Cardiac septum (tissue), 1 donor: ENCODE measurements around the gene PRM2. TPM values are rescaled to one million over a fixed set of nuclear protein-coding genes. Genes with fewer than 3 reads are reported as not detected.
A peak's percentile ranks its signal among the peaks of the same experiment; 100 is the strongest.
"Not testable (repeated sequence)": the region's sequence is repeated elsewhere in the genome, so short reads cannot be mapped to it uniquely, and the experiment has no call there.

Source experiments
- DNase-seq: peaks from one replicate; pipeline ENCODE4 v3.0.0-alpha.2; 2020; ENCODE audit warnings: low spot score
- intact Hi-C: fragments of 100-400 bp; cut with DNase I; formaldehyde crosslinking; loops from one replicate; pipeline ENCODE4 v1.14.0; 2022
- total RNA-seq: library from RNA; stranded (reverse); fragmentation: NEBNext Ultra II Directional; extraction: Animal tissue kit (Norgen Biotek cat#: 25700); gene quantifications from one replicate; pipeline ENCODE4 v1.2.1, GENCODE V29; 2021
- donor health status: DM: no; HTN: no; CAD: no.

Gene PRM2
- total RNA-seq, 1 donor from 2014 or later: not detected

DNA sequence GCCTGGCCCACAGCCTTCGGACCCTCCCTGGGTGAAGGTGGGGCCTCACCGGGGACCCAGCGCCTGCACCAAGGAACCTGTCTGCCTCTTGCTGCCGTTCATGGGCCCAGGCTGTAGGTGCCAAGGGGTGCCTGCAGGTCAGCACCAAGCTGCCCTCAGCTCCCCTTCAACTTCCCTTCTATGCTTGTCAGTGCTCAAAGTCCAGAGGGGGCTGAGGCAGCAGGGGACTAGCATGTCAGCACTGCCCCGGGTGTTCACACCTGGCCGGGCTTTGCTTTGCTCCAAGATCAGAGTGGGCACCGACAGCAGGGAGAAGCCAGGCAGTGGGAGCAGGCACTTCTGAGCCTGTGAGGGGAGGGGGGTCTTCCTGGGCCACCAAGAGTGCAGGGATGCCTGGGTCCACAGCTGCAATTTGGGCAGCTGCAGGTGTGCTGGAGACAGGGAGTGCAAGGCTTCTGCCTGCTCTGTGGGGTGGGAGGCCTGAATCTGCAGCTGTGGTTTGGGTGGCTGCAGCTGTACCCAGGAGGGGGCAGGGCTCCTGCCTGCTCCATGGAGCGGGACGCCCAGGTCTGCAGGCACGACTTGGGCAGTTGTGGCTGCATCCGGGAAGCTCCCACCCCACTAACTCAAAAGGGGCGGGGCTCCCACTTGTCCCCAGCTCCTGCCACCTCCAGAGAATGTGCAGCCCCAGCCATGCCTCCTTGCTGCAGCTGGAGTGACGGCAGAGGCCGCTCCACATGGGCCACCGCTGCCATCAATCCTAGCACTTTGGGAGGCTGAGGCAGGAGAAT, 32.4 kb upstream of the PRM2 start:
- intact Hi-C loops: no loop called here
- no peak for DNase-seq

DNA sequence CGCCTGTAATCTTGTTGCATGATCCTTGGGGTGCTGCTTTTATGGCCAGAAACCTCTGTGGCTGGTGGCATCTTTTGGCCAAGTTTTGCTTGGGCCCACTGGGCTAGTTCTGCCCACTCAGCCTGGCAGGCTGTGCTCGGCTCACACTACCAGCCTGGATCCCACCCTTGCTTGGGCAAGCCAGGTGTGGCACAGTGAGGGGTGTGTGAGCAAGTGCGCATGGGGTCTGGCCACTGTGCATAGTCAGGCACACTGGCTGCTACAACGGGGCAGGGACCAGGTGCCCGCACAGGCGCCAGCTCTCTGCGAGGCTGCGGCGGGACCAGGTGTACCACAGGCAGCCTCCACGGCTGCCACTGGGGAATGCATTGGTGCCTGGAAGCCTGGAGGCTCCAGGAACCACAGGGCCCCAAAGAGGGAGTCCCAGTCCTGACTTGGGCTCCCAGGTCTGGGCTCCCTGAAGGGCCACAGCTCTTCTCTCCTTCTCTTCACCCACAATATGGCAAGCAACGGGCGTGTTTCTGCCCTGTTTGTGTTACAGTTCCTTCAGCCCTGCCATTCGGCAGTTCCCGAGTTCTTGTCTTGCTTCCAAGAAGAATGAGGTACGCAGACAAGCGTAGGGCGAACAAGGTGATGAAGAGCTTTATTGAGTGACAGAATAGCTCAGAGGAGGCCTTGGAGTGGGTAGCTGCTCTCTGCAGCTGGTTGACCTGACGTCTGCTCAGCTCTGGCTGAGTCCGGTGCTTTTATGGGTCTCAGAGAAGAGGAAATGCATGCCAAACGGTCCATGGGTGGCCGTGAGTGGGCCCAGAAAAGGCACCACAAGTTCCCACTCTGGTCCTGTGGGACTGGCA, 31.6 kb upstream of the PRM2 start:
- intact Hi-C loops: no loop called here

DNA sequence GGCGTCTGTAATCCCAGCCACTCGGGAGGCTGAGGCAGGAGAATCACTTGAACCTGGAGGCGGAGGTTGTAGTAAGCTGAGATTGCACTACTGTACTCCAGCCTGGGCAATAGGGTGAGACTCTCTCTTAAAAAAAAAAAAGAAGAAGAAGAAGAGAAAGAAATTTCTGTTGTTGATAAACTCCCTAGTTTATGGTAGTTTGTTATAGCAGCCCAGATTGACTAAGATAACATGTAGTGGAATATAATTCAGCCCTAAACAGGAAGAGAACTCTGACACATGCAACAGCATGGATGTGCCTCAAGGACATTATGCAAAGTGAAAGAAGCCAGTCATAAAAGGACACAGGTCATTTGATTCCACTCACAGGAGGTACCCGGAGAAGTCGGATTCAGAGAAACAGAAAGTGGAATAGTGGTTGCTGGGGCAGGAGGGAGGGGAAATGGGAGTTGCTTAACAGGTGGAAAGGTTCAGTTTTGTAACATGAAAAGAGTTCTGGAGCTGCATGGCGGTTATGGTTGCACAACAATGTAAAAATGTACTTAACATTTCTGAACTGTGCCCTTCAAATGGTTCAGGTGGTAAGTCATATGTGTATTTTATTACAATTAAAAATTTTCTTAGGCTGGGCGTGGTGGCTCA, 30.8 kb upstream of the PRM2 start:
- DNase-seq: no peak
- intact Hi-C loops: no loop called here

More for the DNA sequence above, 31.6 kb upstream of the PRM2 start:
- DNase-seq: no peak

- intact Hi-C loops: no loop called here
- no peak for DNase-seq
Observed at GRCh38 chr16:11306381-11306780, 30.1 kb upstream of the PRM2 start.

- DNase-seq: no peak
- intact Hi-C loops: no loop called here
Observed at GRCh38 chr16:11303405-11304138, 27.3 kb upstream of the PRM2 start.

DNA sequence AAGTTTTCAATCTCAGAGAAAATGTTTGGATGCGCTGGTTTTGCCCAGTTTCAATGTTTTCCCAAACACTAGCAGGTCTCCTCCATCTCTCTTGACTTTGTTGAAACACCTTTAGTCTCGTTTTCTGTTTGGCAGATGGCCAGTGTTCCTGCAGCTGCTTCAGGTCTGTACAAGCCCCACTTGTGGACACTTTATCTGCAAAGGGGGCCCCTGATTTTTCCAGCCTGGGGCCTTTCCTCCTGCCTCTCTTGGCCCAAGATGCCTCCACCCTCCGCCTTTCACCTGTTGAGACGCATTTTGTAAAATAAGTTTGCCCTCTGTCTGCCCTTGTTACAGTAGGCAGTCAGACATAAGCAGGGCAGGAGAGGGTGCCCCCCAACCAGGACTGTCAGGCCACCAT, 26.7 kb upstream of the PRM2 start:
- intact Hi-C loops: no loop called here
- no peak for DNase-seq

- intact Hi-C loops: no loop called here
- no peak for DNase-seq
Observed at GRCh38 chr16:11301645-11302501, 25.6 kb upstream of the PRM2 start.

GRCh38 chr16:11300560-11300892, 24.2 kb upstream of the PRM2 start:
- intact Hi-C loops: no loop called here
- no peak for DNase-seq

- intact Hi-C loops: loop anchor here (5.0 kb wide), 1 partner anchor 43 kb away; the partner anchor contains the start of gene SOCS1
- no peak for DNase-seq
Observed at GRCh38 chr16:11299865-11300559, 23.7 kb upstream of the PRM2 start.

DNA sequence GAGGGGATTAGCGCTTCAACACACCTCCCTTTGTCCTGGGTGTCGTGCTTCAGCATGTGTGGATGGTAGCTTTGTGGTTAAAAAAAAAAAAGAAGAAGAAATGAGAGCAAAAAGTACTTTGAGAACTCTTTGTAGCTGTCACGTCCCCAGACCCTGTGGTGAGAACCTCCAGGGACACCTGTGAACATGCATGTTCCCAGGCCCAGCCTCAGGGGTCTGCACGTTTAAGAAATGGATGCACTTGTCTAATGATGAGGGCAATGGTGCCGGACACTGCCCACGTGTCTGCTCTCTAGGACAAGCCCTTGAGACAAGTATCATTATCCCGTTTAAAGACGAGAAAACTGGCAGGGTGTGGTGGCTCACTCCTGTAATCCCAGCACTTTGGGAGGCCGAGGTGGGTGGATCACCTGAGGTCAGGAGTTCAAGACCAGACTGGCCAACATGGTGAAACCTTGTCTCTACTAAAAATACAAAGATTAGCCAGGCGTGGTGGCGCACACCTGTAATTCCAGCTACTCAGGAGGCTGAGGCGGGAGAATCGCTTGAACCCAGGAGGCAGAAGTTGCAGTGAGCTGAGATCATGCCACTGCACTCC, 22.8 kb upstream of the PRM2 start:
- DNase-seq: not testable (repeated sequence)
- intact Hi-C loops: loop anchor here (5.0 kb wide), 1 partner anchor 42 kb away; the partner anchor contains the start of gene SOCS1

DNA sequence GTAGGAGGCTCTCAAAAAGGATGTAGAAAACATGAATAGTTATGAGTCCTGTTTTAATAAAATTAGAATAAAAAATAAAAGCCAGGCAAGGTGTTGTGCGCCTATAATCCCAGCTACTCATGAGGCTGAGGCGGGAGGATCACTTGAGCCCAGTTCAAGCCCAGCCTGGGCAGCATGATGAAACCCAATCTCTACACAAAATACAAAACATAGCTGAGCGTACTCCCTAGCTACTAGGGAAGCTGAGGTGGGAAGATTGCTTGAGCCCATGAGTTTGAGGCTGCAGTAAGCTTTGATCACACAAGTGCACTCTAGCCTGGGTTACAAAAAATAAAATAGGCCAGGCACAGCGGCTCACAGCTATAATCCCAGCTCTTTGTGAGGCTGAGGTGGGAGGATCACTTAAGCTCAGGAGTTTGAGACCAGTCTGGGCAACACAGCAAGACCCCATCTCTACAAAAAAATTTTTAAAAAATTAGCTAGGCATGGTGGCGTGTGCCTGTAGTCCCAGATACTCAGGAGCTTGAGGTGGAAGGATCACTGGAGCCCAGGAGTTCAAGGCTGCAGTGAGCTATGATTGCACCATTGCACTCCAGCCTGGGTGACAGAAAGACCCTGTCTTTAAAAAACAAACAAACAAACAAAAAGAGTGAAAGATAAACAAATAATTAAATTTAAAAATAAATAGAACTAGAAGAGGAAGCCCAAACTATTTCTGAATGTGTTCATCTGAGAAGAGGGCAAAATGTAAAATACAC, 22.0 kb upstream of the PRM2 start:
- intact Hi-C loops: loop anchor here (5.0 kb wide), 1 partner anchor 41 kb away; the partner anchor contains the start of gene SOCS1
- DNase-seq: no peak

DNA sequence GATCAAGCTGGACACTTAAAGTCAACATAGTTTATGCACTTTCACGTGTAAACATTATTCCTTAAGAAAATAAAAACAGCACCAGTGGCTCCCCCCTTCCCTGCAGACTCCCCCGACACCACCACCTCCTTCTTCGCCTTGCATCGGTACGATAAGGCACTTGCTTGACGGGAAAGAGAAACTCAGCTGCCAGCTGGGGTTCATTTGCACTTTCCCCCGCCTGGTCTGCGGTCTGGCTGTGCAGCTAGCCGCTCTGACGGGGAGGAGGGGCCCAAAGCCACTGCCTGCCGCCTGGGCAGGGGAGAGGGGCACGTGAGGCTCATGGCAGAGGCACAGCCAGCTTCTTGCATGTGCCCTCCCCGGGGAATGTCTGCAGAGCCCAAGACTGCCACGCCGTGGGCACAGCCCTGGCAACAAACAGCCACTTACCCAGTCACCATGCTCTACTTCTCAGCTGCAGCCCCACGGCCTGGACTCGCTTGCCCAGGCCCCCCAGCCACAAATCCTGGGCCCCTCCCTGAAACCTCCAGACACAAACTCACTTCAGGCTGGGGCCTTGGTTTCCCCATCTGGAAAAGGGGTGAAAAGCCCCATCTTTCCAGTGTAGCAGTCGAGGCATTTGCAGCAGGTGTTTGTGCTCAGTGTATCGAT, 21.3 kb upstream of the PRM2 start:
- intact Hi-C loops: loop anchor here (5.0 kb wide), 1 partner anchor 40 kb away; the partner anchor contains the start of gene SOCS1
- DNase-seq: peak; percentile 91

DNA sequence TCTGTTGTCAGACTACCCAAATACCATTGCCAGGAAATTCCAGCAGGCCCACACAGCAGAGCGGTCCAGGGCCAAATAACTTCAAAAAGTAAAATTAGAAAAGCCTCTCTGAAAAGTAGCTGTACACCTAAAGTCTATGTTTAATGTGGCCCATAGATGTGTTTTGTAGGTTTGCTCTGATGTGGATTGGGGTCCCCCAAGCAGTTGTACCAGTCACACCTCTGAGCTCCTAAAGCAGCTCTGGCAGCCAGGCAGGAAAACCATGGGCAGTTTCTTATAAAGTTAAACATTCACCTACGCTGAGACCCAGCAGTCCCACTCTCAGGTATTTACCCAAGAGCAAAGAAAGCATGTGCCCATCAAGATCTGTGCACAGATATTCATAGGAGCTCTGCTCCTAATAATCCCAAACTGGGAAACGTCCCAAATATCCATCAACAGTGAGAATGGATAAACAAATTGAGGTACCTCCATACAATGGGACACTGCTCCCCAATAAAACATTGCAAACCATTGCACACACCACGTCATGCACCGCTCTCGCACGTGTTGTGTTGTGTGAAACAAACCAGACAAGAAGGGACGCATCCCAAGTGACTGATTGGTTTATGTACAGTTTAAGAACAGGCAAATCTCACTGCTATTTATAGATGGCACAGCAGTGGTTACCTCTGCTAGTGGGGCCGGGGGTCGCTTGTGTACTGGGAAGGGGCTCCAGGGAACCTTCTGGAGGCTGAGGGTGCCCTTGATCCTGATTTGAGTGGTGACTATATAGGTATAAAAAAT, 20.6 kb upstream of the PRM2 start:
- intact Hi-C loops: loop anchor here (5.0 kb wide), 1 partner anchor 40 kb away; the partner anchor contains the start of gene SOCS1

DNA sequence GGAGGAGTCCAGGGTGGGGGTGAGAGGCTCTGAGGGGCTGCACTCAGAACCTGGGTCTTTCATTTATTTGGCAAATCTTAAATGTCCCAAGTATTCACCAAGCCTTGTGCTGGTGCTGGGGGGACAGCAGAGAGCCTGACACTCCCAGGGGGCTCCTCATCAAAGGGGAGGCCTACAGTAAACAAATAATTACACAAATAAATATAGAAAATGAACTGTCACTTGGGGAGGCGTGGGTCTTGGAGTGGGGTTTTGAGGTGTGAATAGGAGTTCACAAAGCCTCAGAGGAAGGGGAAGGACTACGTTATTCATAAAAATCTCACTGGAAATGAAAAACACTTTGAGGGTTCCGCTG, 20.0 kb upstream of the PRM2 start:
- intact Hi-C loops: loop anchor here (5.0 kb wide), 1 partner anchor 39 kb away; the partner anchor contains the start of gene SOCS1
- no peak for DNase-seq

More for the DNA sequence above, 20.6 kb upstream of the PRM2 start:
- DNase-seq: no peak

GRCh38 chr16:11295672-11296071, 19.4 kb upstream of the PRM2 start:
- intact Hi-C loops: loop anchor here (5.0 kb wide), 1 partner anchor 38 kb away; the partner anchor contains the start of gene SOCS1

More at GRCh38 chr16:11295672-11296071, 19.4 kb upstream of the PRM2 start:
- no peak for DNase-seq
